Stimulated activated CD8-positive, alpha-beta memory T cell treated with anti-CD3 and anti-CD28 coated beads, Interleukin-4, amount 100 ng/mL, for 24 hours (primary cell): ENCODE measurements around the gene LNX2.
"Not testable (repeated sequence)": the region's sequence is repeated elsewhere in the genome, so short reads cannot be mapped to it uniquely, and the experiment has no call there.

Experiments
- DNase-seq: peaks from one replicate; pipeline ENCODE4 v3.0.0-alpha.2; 2020; ENCODE audit warnings: low read depth

LNX2 gene

GRCh38 chr13:27636589-27637288 lies 16.4 kb upstream of the LNX2 start:
- DNase-seq = no peak

GRCh38 chr13:27635266-27635665 lies 14.9 kb upstream of the LNX2 start:
- no peak for DNase-seq

- no peak for DNase-seq
Observed at GRCh38 chr13:27634791-27635190, 14.5 kb upstream of the LNX2 start.

DNA sequence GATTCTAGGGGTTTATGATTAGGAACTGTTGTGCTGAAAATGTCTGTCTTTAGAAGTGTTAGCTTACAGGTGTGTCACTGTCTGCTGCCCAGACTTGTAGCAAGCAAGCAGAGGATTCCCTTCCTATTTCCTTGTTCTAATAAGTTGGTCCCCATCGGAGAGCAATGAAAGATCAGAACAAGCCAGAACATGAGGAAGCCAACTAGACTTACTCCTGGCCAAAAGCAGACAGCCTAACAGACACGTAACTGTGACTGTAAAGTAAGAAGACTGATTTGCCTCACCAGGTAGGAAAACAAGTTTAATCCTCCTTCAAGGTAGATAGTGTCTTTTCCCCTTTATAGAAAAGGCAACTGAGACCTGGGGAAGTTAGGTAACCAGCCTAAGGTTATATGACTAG lies 13.9 kb upstream of the LNX2 start:
- no peak for DNase-seq

- DNase-seq = no peak
Observed at GRCh38 chr13:27632648-27633047, 12.3 kb upstream of the LNX2 start.

DNA sequence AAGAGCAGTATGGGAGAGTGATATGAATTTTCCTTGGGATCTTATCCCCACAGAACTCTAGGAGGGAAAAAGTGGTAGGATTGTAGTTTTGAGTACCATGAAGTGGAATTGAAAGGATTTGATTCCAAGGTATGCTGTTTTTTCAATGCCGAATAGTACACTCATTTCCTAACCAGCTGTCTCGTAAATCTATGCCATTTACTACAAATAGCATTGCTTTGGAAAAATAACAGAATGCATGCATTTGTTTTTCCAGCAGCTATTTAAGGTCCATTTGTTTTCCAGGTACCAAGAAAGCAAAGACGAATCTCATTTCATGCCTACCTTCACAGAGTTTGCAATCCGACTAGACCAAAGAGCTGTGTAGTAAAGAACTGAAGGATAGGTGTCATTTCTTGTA lies 11.9 kb upstream of the LNX2 start:
- no peak for DNase-seq

GRCh38 chr13:27631665-27632064 lies 11.3 kb upstream of the LNX2 start:
- no peak for DNase-seq

DNA sequence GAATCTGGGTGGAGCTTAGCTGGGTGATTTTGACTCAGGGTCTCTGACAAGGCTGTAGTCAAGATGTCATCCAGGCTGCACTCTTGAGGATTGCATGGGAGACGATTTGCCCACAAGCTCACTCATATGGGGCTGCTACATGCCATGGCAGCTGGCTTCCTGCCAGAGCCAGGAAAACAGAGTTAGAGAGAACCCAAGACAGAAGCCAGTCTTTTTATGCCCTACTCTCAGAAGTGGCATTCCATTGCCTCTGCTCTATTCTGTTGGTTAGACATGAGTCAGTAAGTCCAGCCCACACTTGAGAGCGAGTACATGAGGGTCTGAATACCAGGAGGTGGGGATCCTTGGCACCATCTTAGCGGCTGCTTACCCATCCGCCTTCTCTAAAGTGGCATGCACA lies 10.8 kb upstream of the LNX2 start:
- no peak for DNase-seq

- DNase-seq = not testable (repeated sequence)
Observed at GRCh38 chr13:27628766-27629165, 8.4 kb upstream of the LNX2 start.

DNA sequence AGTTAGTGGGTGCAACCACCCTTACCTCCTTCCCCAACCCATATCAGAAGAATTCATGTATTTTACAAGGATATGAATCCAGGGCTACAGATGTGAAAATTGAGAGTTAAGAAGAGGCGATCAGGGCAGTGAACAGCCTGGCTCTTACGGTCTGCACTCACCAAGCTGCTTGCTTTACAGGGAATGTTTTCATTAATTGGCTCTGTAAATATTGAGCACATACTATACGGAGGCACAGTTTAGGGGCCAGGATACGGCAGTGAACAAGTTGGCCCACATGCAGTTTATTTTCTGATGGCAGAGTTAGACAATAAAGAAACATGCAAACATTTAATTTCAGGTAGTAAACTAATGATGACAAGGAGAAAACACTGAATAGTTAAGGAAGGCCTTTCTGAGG lies 7.8 kb upstream of the LNX2 start:
- no peak for DNase-seq

DNA sequence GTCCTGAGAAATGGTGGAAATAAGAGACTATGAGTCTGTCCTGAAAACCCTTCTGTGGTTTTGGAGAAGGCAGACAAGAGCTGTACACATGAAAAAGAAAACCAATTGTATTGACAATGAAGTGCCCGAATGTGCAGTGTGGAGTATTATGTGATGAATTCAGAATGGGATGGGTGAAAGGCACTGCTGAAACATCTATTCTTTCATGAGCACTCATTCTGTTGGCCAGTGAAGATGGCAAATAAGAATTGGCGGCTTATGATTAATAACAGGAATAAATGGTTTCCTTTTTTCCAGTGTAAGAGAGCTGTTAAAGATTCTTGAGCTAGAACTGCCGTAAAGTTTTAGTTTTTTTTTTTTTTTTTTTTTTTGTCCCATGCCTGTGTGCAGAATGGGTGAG lies 7.1 kb upstream of the LNX2 start:
- no peak for DNase-seq

GRCh38 chr13:27625839-27626238 lies 5.5 kb upstream of the LNX2 start:
- DNase-seq = no peak

- DNase-seq = no peak
Observed at GRCh38 chr13:27624071-27624470, 3.7 kb upstream of the LNX2 start.

DNA sequence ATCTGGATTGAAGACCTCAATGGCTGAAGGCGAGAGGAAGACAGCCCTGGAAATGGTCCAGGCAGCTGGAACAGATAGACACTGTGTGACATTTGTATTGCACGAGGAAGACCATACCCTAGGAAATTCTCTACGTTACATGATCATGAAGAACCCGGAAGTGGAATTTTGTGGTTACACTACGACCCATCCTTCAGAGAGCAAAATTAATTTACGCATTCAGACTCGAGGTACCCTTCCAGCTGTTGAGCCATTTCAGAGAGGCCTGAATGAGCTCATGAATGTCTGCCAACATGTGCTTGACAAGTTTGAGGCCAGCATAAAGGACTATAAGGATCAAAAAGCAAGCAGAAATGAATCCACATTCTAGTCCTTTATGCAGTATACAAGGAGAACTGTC lies 2.6 kb upstream of the LNX2 start:
- no peak for DNase-seq

- no peak for DNase-seq
Observed at GRCh38 chr13:27622102-27622820, 1.9 kb upstream of the LNX2 start.

DNA sequence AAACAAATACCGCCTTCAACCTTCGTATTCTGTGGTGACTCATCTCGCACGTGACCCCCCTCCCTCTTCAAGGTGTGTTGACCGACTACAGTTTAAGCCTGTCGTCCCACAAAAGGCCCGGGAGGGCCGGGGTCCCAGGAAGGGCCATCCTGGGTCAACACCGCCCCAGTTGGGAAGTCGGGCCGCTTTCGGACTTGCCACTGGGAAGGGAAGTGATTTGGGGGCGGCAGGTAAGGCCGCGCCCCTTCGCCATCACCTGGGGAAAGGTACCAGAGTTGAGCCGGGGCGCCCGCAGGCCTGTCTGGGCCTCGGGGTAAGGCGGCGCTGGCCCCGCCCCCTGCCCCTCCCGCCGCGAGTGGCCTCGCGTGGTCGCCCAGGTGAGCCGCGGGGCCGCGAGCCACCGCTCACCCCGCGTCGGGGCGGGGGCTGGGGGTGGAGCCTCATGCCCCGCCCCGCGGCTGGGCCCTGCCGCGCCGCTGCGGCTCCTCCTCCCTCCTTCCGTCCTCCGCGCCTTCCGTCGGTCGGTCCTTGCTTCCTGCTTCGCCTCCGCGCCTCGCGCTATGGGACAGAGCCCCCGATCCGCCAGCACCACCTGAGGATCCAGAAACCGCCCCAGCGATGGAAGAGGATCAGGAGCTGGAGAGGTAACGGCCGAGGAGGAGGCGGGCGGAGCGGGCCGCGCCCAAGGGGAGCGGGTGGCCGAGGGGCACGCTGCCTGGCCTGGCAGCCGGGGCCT lies 1.2 kb upstream of the LNX2 start, which contains the start of gene POLR1D:
TSS of gene POLR1D (plus strand) at position 527 of the 736 bp plus-strand sequence. CDS start at position 619, 92 bp downstream.
- peak; percentile 66 for DNase-seq

- no peak for DNase-seq
Observed at GRCh38 chr13:27621116-27621365, 712 bp upstream of the LNX2 start.

- DNase-seq = peak; percentile 17
Observed at GRCh38 chr13:27619728-27620376, 477 bp downstream of the LNX2 start.

- no peak for DNase-seq
Observed at GRCh38 chr13:27619093-27619727, 1.1 kb downstream of the LNX2 start.

DNA sequence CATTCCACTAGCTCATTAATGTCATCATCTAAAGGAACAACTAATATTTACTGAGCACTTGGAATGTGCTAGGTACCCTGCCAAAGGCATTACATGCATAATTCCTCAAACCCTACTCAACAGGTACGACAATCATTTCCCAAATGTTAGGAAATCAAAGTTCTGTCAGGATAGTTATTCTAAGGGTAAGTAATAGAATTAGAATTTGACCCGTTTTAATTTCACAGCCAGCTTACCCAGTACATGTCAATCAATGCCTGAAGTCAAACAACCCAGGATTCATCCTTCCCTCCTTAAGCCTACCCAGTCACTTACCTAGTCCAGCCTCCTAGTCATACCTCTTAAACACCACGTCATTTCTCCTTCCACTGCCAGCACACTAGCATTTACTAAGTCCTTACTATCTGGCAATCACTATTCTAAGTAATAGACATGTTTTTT lies 2.4 kb downstream of the LNX2 start:
- DNase-seq = no peak

DNA sequence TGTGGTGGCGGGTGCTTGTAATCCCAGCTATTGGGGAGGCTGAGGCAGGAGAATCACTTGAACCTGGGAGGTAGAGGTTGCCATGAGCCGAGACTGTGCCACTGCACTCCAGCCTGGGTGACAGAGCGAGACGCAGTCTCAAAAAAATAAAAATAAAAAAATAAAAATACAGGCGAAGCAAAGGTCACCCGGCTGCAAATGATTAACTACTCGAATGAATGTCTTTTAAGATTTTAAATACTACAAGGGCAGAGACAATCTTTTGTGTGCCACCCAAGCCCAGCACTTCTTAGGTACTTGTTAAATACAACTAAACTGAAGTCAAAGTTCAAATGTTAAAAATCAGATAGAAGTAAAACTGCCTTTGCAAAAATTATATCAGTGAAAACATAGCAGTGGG lies 6.7 kb downstream of the LNX2 start:
- no peak for DNase-seq

DNA sequence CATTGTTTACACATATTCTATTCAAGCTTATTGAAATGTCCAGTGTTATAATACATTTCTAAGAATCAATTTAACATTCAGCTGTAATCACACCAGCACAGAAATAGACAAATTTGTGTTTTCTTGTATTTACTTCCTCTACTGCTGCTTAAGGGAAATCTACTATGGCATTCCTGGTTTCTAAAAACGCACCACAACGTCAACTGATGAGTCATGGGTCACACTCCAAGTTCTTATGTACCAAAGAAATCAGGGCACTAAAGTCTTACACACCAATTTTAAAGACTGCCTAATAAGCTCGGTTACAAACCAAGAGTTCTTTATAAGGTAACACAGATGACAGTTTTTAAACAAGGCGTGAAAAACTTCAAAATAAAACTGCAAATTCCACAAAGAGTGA lies 13.2 kb downstream of the LNX2 start:
- DNase-seq = no peak
